H1 (cell line): ENCODE results near the gene COL5A1. TPM values are rescaled to one million over a fixed set of nuclear protein-coding genes. Genes with fewer than 3 reads are reported as not detected.
A peak's percentile ranks its signal among the peaks of the same experiment; 100 is the strongest.

Experiments
- CTCF ChIA-PET: fragments of 300-600 bp; sonication (Branson Sonifier 250); formaldehyde crosslinking; loops from one replicate; lab custom pipeline; 2021; ENCODE audit not compliant: partially characterized antibody; lab: Charles Lee
- POLR2A ChIA-PET: fragments of 300-600 bp; sonication (Branson Sonifier 250); formaldehyde crosslinking; loops from one replicate; lab custom pipeline; 2021; ENCODE audit warnings: inconsistent platforms; ENCODE audit not compliant: partially characterized antibody; lab: Charles Lee
- DNase-seq, 2 experiments: peaks; one replicate each; pipeline versions ENCODE4 v3.0.0 to v3.0.0-alpha.2; 2010 to 2022; ENCODE audit warnings: low spot score in 2 of 2, low read depth in 1 of 2, mixed read lengths in 1 of 2
- FAIRE-seq: peaks from 2 replicates; lab custom pipeline; 2011; peaks lifted over from hg19 to GRCh38; lab: Jason Lieb, UNC
- H2AFZ ChIP-seq: 2 replicates; pipeline ENCODE4 v1.8.1; 2012; ENCODE audit warnings: low read length, inconsistent platforms
- H2AK5ac ChIP-seq: 2 replicates; pipeline ENCODE4 v1.6.1; 2013; ENCODE audit warnings: low read depth, low read length
- H2BK120ac ChIP-seq: replicated peaks from 2 replicates; pipeline ENCODE3; 2013; ENCODE audit warnings: low read depth, low read length, inconsistent platforms
- H2BK12ac ChIP-seq: 2 replicates; pipeline ENCODE4 v1.6.1; 2013; ENCODE audit warnings: low read depth, low read length
- H2BK15ac ChIP-seq: 2 replicates; pipeline ENCODE4 v1.6.1; 2013; ENCODE audit warnings: low read length
- H2BK20ac ChIP-seq: 2 replicates; pipeline ENCODE4 v1.6.1; 2013; ENCODE audit warnings: low read length
- H2BK5ac ChIP-seq: 2 replicates; pipeline ENCODE4 v1.6.1; 2013; ENCODE audit warnings: low read depth, low read length
- H3K14ac ChIP-seq: 2 replicates; pipeline ENCODE4 v1.6.1; 2013; ENCODE audit warnings: inconsistent platforms; ENCODE audit not compliant: insufficient read length
- H3K18ac ChIP-seq: 2 replicates; pipeline ENCODE4 v1.6.1; 2013; ENCODE audit warnings: low read length; ENCODE audit errors: extremely low read depth
- H3K23ac ChIP-seq: 2 replicates; pipeline ENCODE4 v1.6.1; 2013; ENCODE audit warnings: inconsistent platforms; ENCODE audit not compliant: insufficient read length
- H3K23me2 ChIP-seq: 2 replicates; pipeline ENCODE4 v1.6.1; 2013; ENCODE audit warnings: low read depth, low read length
- H3K27ac ChIP-seq: 2 replicates; pipeline ENCODE4 v1.6.1; 2011; ENCODE audit warnings: low read depth, low read length, inconsistent platforms
- H3K27me3 ChIP-seq, 4 experiments: replicated peaks in 1 of 4; 1 replicate in 1 of 4; 2 replicates in 3 of 4; pipeline versions ENCODE4 v1.6.1 to v1.8.1; 2011 to 2013; ENCODE audit warnings: low read length in 3 of 4, mild to moderate bottlenecking in 3 of 4, inconsistent platforms in 2 of 4, mixed read lengths in 2 of 4, moderate library complexity in 1 of 4; ENCODE audit not compliant: control insufficient read depth in 3 of 4, insufficient read depth in 3 of 4; ENCODE audit errors: extremely low read depth in 1 of 4
- H3K36me3 ChIP-seq, 4 experiments: 2 replicates each; pipeline versions ENCODE4 v1.6.1 to v1.8.1; 2011 to 2013; ENCODE audit warnings: mild to moderate bottlenecking in 4 of 4, low read length in 3 of 4, moderate library complexity in 2 of 4, control low read depth in 1 of 4, inconsistent platforms in 1 of 4; ENCODE audit not compliant: insufficient read depth in 4 of 4, control insufficient read depth in 2 of 4
- H3K4ac ChIP-seq: replicated peaks from 2 replicates; pipeline ENCODE3; 2013; ENCODE audit warnings: low read length, low read depth, mixed read lengths, inconsistent platforms; ENCODE audit not compliant: insufficient read length
- H3K4me1 ChIP-seq, 4 experiments: replicated peaks in 1 of 4; 1 replicate in 1 of 4; 2 replicates in 3 of 4; pipeline versions ENCODE4 v1.6.1 to v1.8.1; 2011 to 2013; ENCODE audit warnings: low read length in 3 of 4, inconsistent platforms in 2 of 4, mixed read lengths in 1 of 4; ENCODE audit not compliant: insufficient read depth in 4 of 4, control insufficient read depth in 3 of 4
- H3K4me2 ChIP-seq, 2 experiments: 2 replicates each; pipeline versions ENCODE4 v1.6.1 to v1.8.1; 2011 to 2013; ENCODE audit warnings: low read depth in 2 of 2, low read length in 2 of 2, control low read depth in 1 of 2, inconsistent platforms in 1 of 2, mild to moderate bottlenecking in 1 of 2; ENCODE audit not compliant: insufficient read depth in 1 of 2
- H3K4me3 ChIP-seq, 4 experiments: fragments of 200-600, 300-600 bp in 1 of 4; sonication (generic), shearing (Covaris generic), sonication (Bioruptor Twin) in 1 of 4; 2 replicates each; pipeline versions ENCODE4 v1.5.1 to v1.8.1; 2011 to 2016; ENCODE audit warnings: low read length in 4 of 4, low read depth in 3 of 4, control low read depth in 2 of 4, inconsistent platforms in 2 of 4, mild to moderate bottlenecking in 2 of 4, mixed read lengths in 1 of 4, moderate library complexity in 1 of 4; ENCODE audit not compliant: insufficient read depth in 2 of 4; ENCODE audit errors: extremely low read depth in 1 of 4
- H3K56ac ChIP-seq: replicated peaks from 2 replicates; pipeline ENCODE3; 2013; ENCODE audit warnings: low read depth, mild to moderate bottlenecking, mixed read lengths, low read length, inconsistent platforms; ENCODE audit not compliant: insufficient read length
- H3K79me1 ChIP-seq: 2 replicates; pipeline ENCODE4 v1.6.1; 2013; ENCODE audit warnings: low read depth, low read length, control low read depth
- H3K79me2 ChIP-seq, 2 experiments: 2 replicates each; pipeline versions ENCODE4 v1.6.1 to v1.8.1; 2012 to 2013; ENCODE audit warnings: low read length in 2 of 2, mild to moderate bottlenecking in 2 of 2, inconsistent platforms in 1 of 2; ENCODE audit not compliant: insufficient read depth in 2 of 2, control insufficient read depth in 1 of 2
- H3K9ac ChIP-seq, 4 experiments: replicated peaks in 1 of 4; 1 replicate in 1 of 4; 2 replicates in 3 of 4; pipeline versions ENCODE4 v1.6.1 to v1.8.1; 2011 to 2013; ENCODE audit warnings: low read depth in 3 of 4, low read length in 3 of 4, control low read depth in 2 of 4, mild to moderate bottlenecking in 2 of 4, moderate library complexity in 2 of 4, inconsistent platforms in 1 of 4; ENCODE audit errors: extremely low read depth in 1 of 4
- H3K9me3 ChIP-seq, 2 experiments: 2 replicates each; pipeline versions ENCODE4 v1.6.1 to v1.8.1; 2012 to 2013; ENCODE audit warnings: mild to moderate bottlenecking in 2 of 2, moderate library complexity in 2 of 2, control low read depth in 1 of 2, inconsistent platforms in 1 of 2, low read depth in 1 of 2, low read length in 1 of 2, mixed read lengths in 1 of 2; ENCODE audit not compliant: insufficient read depth in 2 of 2
- H4K20me1 ChIP-seq, 2 experiments: replicated peaks in 1 of 2; 2 replicates each; pipeline versions ENCODE3 to v1.8.1; 2011 to 2013; ENCODE audit warnings: inconsistent platforms in 2 of 2, low read length in 2 of 2, mild to moderate bottlenecking in 1 of 2; ENCODE audit not compliant: insufficient read depth in 2 of 2, control insufficient read depth in 1 of 2
- H4K5ac ChIP-seq: 2 replicates; pipeline ENCODE4 v1.6.1; 2013; ENCODE audit warnings: low read length, low read depth, mixed read lengths, inconsistent platforms; ENCODE audit not compliant: insufficient read length
- H4K8ac ChIP-seq: 2 replicates; pipeline ENCODE4 v1.8.0; 2013; ENCODE audit warnings: mild to moderate bottlenecking, moderate library complexity, low read length, inconsistent platforms; ENCODE audit not compliant: insufficient read depth; ENCODE audit errors: extremely low read depth
- H4K91ac ChIP-seq: replicated peaks from 2 replicates; pipeline ENCODE3; 2013; ENCODE audit warnings: low read length, mixed read lengths, inconsistent platforms; ENCODE audit not compliant: insufficient read length
- ATF3 ChIP-seq: IDR thresholded peaks from 2 replicates; pipeline ENCODE4 v1.6.1; 2011; ENCODE audit warnings: low read depth, mild to moderate bottlenecking, low read length; ENCODE audit not compliant: insufficient read depth
- BACH1 ChIP-seq: IDR thresholded peaks from 2 replicates; pipeline ENCODE4 v1.6.1; 2012; ENCODE audit warnings: low read length, improper control_type of control experiment
- CBX5 ChIP-seq: fragments of 300-800, 300-1000 bp; sonication (generic); IDR thresholded peaks from 2 replicates; pipeline ENCODE4 v1.7.1; 2016; ENCODE audit warnings: antibody characterized with exemption, low read length, low read depth
- CHD1 ChIP-seq: IDR thresholded peaks from 2 replicates; pipeline ENCODE4 v1.6.1; 2012; ENCODE audit warnings: low read depth, low read length, improper control_type of control experiment
- CREB1 ChIP-seq: IDR thresholded peaks from 2 replicates; pipeline ENCODE4 v1.6.1; 2012; ENCODE audit warnings: inconsistent platforms
- JUN ChIP-seq: IDR thresholded peaks from 2 replicates; pipeline ENCODE4 v1.6.1; 2011; ENCODE audit warnings: low read depth, mild to moderate bottlenecking, improper control_type of control experiment, low read length
- JUND ChIP-seq: IDR thresholded peaks from 2 replicates; pipeline ENCODE4 v1.6.1; 2011; ENCODE audit warnings: mild to moderate bottlenecking, improper control_type of control experiment, low read length
- KDM4A ChIP-seq: IDR thresholded peaks from one replicate; pipeline ENCODE4 v1.7.1; 2012; ENCODE audit warnings: low read depth, mild to moderate bottlenecking, moderate library complexity, low read length, inconsistent platforms; ENCODE audit not compliant: severe bottlenecking
- KDM5A ChIP-seq: fragments of 200-600 bp; IDR thresholded peaks from 2 replicates; pipeline ENCODE4 v1.7.1; 2012; ENCODE audit warnings: mild to moderate bottlenecking, low read length, inconsistent platforms, mixed read lengths
- NANOG ChIP-seq: IDR thresholded peaks from 2 replicates; pipeline ENCODE4 v1.6.1; 2011; ENCODE audit warnings: low read length, low read depth, mild to moderate bottlenecking, inconsistent platforms; ENCODE audit not compliant: insufficient read depth, poor library complexity, severe bottlenecking
- POU5F1 ChIP-seq: IDR thresholded peaks from 2 replicates; pipeline ENCODE4 v1.6.1; 2011; ENCODE audit warnings: low read depth, mild to moderate bottlenecking, low read length, moderate library complexity
- RBBP5 ChIP-seq: IDR thresholded peaks from 2 replicates; pipeline ENCODE4 v1.7.1; 2012; ENCODE audit warnings: low read depth, mild to moderate bottlenecking, inconsistent platforms, low read length, moderate library complexity, borderline replicate concordance
- TCF12 ChIP-seq: IDR thresholded peaks from 2 replicates; pipeline ENCODE4 v1.6.1; 2011; ENCODE audit warnings: low read depth, mild to moderate bottlenecking, low read length
- WGBS, 2 experiments: shearing (Covaris generic) in 1 of 2; methylation state at CpG; one replicate each; pipeline versions ENCODE4 v1.1.6 to v1.1.7; 2013 to 2015; ENCODE audit warnings: low lambda C conversion rate in 2 of 2, mixed read lengths in 2 of 2, inconsistent platforms in 1 of 2, low coverage in 1 of 2, missing lambda C conversion rate in 1 of 2; ENCODE audit not compliant: insufficient replicate concordance in 2 of 2, insufficient coverage in 1 of 2, insufficient read length in 1 of 2; ENCODE audit errors: extremely low coverage in 1 of 2, missing lambda C conversion rate in 1 of 2; 5-methylcytosine and 5-hydroxymethylcytosine counted together
- polyA plus RNA-seq, 7 experiments: library from polyadenylated mRNA; depleted of rRNA in 3 of 7; stranded (reverse) in 5 of 7; unstranded in 2 of 7; fragments of >200 nt in 5 of 7; fragments of 200-250 nt in 2 of 7; gene quantifications; 1 replicate in 5 of 7; 2 replicates in 1 of 7; 4 replicates in 1 of 7; pipeline versions ENCODE4 v1.2.1 to v1.2.3, GENCODE V29; 2011 to 2013; ENCODE audit warnings: missing spikeins in 2 of 7, mixed read lengths in 2 of 7
- total RNA-seq: library from RNA; stranded (reverse); fragmentation: NEBNext Ultra II Directional; extraction: Animal tissue kit (Norgen Biotek cat#: 25700); gene quantifications from 2 replicates; pipeline ENCODE4 v1.2.1, GENCODE V29; 2021

The COL5A1 gene
- total and polyA plus RNA-seq, 2 of the 8 experiments (the other 6 are each of a cell fraction or from before 2014, with no cell fraction given) = 3.8 to 12.0 TPM

GRCh38 chr9:134841180-134841904, 199.7 kb downstream of the COL5A1 start:
- POLR2A ChIA-PET = no interaction called here
- H3K36me3 ChIP-seq = no peaks in the 10 kb centered on the region; a peak in 1 of 8 replicates
- no peak overlapping the region for H3K56ac ChIP-seq
- TF ChIP-seq BACH1 = no peak
- no peak for TF ChIP-seq ATF3
- TF ChIP-seq CHD1 = no peak
- no peak for TF ChIP-seq NANOG
- TF ChIP-seq RBBP5 = no peak
- no peak for TF ChIP-seq KDM5A
- TF ChIP-seq KDM4A = no peak
- TF ChIP-seq CREB1 = no peak
- TF ChIP-seq CBX5 = no peak
- TF ChIP-seq TCF12 = no peak
- no peak for TF ChIP-seq JUN
- no peak for TF ChIP-seq JUND
- TF ChIP-seq POU5F1 = no peak

More at GRCh38 chr9:134841180-134841904, 199.7 kb downstream of the COL5A1 start:
- Histone ChIP-seq H3K4me2 (no peak overlapping the region), H4K5ac (no peak overlapping the region), H2BK120ac (no peak overlapping the region), H3K9ac (no peak overlapping the region), H2BK15ac (no peak overlapping the region), H3K4me3 (no peak overlapping the region), H4K8ac (no peak overlapping the region), H3K79me1 (no peaks in the 10 kb centered on the region), H3K18ac (no peak overlapping the region), H4K20me1 (no peaks in the 10 kb centered on the region), H3K27ac (no peak overlapping the region; the same call in 1 of the 2 replicates), H3K4me1 (no peaks in the 10 kb centered on the region), H2BK20ac (no peak overlapping the region), H3K79me2 (no peaks in the 10 kb centered on the region), H2AK5ac (no peak overlapping the region; the same call in 1 of the 2 replicates), H3K4ac (no peak overlapping the region), H2AFZ (no peak overlapping the region), H3K9me3 (no peaks in the 10 kb centered on the region), H2BK5ac (0 out of 2 replicates have a peak overlapping the region, but pooled peaks have one; percentile 52), H4K91ac (no peak overlapping the region), H3K23me2 (no peaks in the 10 kb centered on the region), H2BK12ac (no peak overlapping the region), H3K23ac (no peak overlapping the region), H3K14ac (no peak overlapping the region), H3K27me3 (no peaks in the 10 kb centered on the region)
- CTCF ChIA-PET = interaction anchor here (1.0 to 4.2 kb wide), 7 partner anchors 12 to 142 kb away, joined by 3 to 19 read pairs (median 6); no protein-coding TSS in a partner anchor
- DNase-seq (no peak), FAIRE-seq (no peak)
- WGBS, 2 experiments = 88% methylated on average over 14 of the region's 15 CpGs; no CpG with 5 or more reads in 1 of the 2 experiments
